K562 (cell line): ENCODE data around the gene SNRPB. TPM values are rescaled to one million over a fixed set of nuclear protein-coding genes. Genes with fewer than 3 reads are reported as not detected.

Experiments
- ATAC-seq: fragments of 200-7000 bp; cut with Tn5 transposase; 3 replicates; pipeline ENCODE4 v1.9.1; 2020; ENCODE audit warnings: moderate library complexity
- BruUV-seq: library from RNA; stranded (reverse); fragments of 400-500 nt; replicated peaks from 2 replicates; lab custom pipeline; 2021; lab: Mats Ljungman, UMichigan
- CTCF ChIA-PET: fragments of 300-600 bp; formaldehyde crosslinking; extraction: SDS; loops from one replicate; lab custom pipeline; 2021; ENCODE audit warnings: low intra/inter-chr PET ratio; lab: Yijun Ruan, JAX
- POLR2A ChIA-PET: fragments of 300-600, 350-650 bp; sonication (Branson Sonifier 250); formaldehyde crosslinking; extraction: SDS; loops from one replicate; lab custom pipeline; 2021; ENCODE audit warnings: antibody characterized with exemption, inconsistent platforms; lab: Yijun Ruan, JAX
- DNase-seq, 4 experiments: peaks; one replicate each; pipeline versions ENCODE4 v3.0.0 to v3.0.0-alpha.2; 2011 to 2018; ENCODE audit warnings: low spot score in 3 of 4, mixed read lengths in 3 of 4; ENCODE audit errors: extremely low read depth in 1 of 4
- FAIRE-seq: peaks from 2 replicates; lab custom pipeline; 2011; peaks lifted over from hg19 to GRCh38; lab: Jason Lieb, UNC
- H2AFZ ChIP-seq: 2 replicates; pipeline ENCODE4 v1.6.0; 2011; ENCODE audit warnings: low read depth, low read length, control low read depth, inconsistent platforms
- H3K27ac ChIP-seq: fragments of 200-600 bp; 3 replicates; pipeline ENCODE4 v1.8.0; 2011; ENCODE audit warnings: low read depth, mild to moderate bottlenecking, control low read depth, inconsistent platforms, low read length, moderate library complexity, mixed read lengths; ENCODE audit errors: extremely low read depth
- H3K27me3 ChIP-seq, 2 experiments: fragments of 300-600 bp in 1 of 2; 2 replicates in 1 of 2; 3 replicates in 1 of 2; pipeline versions ENCODE4 v1.6.0 to v1.8.0; 2011; ENCODE audit warnings: inconsistent platforms in 2 of 2, low read length in 2 of 2, mild to moderate bottlenecking in 1 of 2, mixed read lengths in 1 of 2, moderate library complexity in 1 of 2; ENCODE audit not compliant: control insufficient read depth in 2 of 2, insufficient read depth in 2 of 2
- H3K36me3 ChIP-seq: fragments of 300-600 bp; 3 replicates; pipeline ENCODE4 v1.8.0; 2011; ENCODE audit warnings: mild to moderate bottlenecking, low read length, inconsistent platforms; ENCODE audit not compliant: control insufficient read depth, insufficient read depth
- H3K4me1 ChIP-seq, 2 experiments: fragments of 200-600 bp in 1 of 2; replicated peaks in 1 of 2; 2 replicates in 1 of 2; 3 replicates in 1 of 2; pipeline versions ENCODE4 v1.5.1 to v1.8.0; 2011; ENCODE audit warnings: inconsistent platforms in 2 of 2, low read length in 2 of 2, mild to moderate bottlenecking in 1 of 2, mixed read lengths in 1 of 2, moderate library complexity in 1 of 2; ENCODE audit not compliant: control insufficient read depth in 2 of 2, insufficient read depth in 2 of 2
- H3K4me2 ChIP-seq: 2 replicates; pipeline ENCODE4 v1.6.1; 2011; ENCODE audit warnings: low read length, control low read depth, inconsistent platforms, mixed read lengths; ENCODE audit not compliant: insufficient read depth
- H3K4me3 ChIP-seq: fragments of 200-600 bp; sonication (generic), shearing (Covaris generic); 2 replicates; pipeline ENCODE4 v1.5.1; 2016; ENCODE audit warnings: control low read depth, inconsistent platforms
- H3K79me2 ChIP-seq: fragments of 200-600 bp; 3 replicates; pipeline ENCODE4 v1.8.0; 2011; ENCODE audit warnings: low read length, inconsistent platforms; ENCODE audit not compliant: control insufficient read depth, insufficient read depth
- H3K9ac ChIP-seq, 2 experiments: 2 replicates each; pipeline versions ENCODE4 v1.6.0 to v1.6.1; 2011; ENCODE audit warnings: low read depth in 2 of 2, low read length in 2 of 2, control low read depth in 1 of 2, inconsistent platforms in 1 of 2, mild to moderate bottlenecking in 1 of 2, mixed read lengths in 1 of 2; ENCODE audit not compliant: insufficient read depth in 1 of 2
- H3K9me1 ChIP-seq: one replicate; pipeline ENCODE4 v1.6.0; 2011; ENCODE audit warnings: inconsistent platforms, mild to moderate bottlenecking, low read length, moderate library complexity; ENCODE audit not compliant: control insufficient read depth, insufficient read depth
- H3K9me3 ChIP-seq: replicated peaks from 2 replicates; pipeline ENCODE4 v1.5.1; 2011; ENCODE audit warnings: low read depth, low read length, inconsistent platforms; ENCODE audit not compliant: control insufficient read depth, insufficient read depth
- H4K20me1 ChIP-seq: replicated peaks from 2 replicates; pipeline ENCODE4 v1.6.1; 2011; ENCODE audit warnings: low read length, inconsistent platforms, mixed read lengths; ENCODE audit not compliant: control insufficient read depth, insufficient read depth
- CCNT2 ChIP-seq: IDR thresholded peaks from 2 replicates; pipeline ENCODE4 v1.6.1; 2011; ENCODE audit warnings: borderline replicate concordance, low read depth, mild to moderate bottlenecking, moderate library complexity, mixed read lengths, low read length; ENCODE audit not compliant: insufficient read length; ENCODE audit errors: extremely low read depth
- HOMEZ ChIP-seq: fragments of 250-450 bp; sonication (Bioruptor Pico); IDR thresholded peaks from 2 replicates; pipeline ENCODE4 v1.4.0; 2020; ENCODE audit warnings: mild to moderate bottlenecking, moderate library complexity
- KLF16 ChIP-seq: IDR thresholded peaks from 2 replicates; pipeline ENCODE4 v1.6.1; 2016; ENCODE audit warnings: antibody characterized with exemption
- PML ChIP-seq: IDR thresholded peaks from 2 replicates; pipeline ENCODE4 v1.6.1; 2012; ENCODE audit warnings: low read length, inconsistent platforms
- POLR2AphosphoS5 ChIP-seq: IDR thresholded peaks from 2 replicates; pipeline ENCODE4 v1.6.1; 2011; ENCODE audit warnings: mild to moderate bottlenecking, low read depth, low read length, moderate library complexity; ENCODE audit not compliant: control insufficient read depth, insufficient read depth
- RBFOX2 ChIP-seq: fragments of 200-400 bp; formaldehyde crosslinking; IDR thresholded peaks from 2 replicates; pipeline ENCODE4 v1.6.1; 2017; ENCODE audit warnings: low read depth, mild to moderate bottlenecking, low read length, moderate library complexity
- whole genome bisulfite sequencing: fragments of 100-300 bp; shearing (Covaris generic); methylation state at CpG from one replicate; pipeline ENCODE4 v1.1.6; 2016; ENCODE audit warnings: low coverage, mixed read lengths; ENCODE audit not compliant: insufficient coverage; ENCODE audit errors: missing lambda C conversion rate; 5-methylcytosine and 5-hydroxymethylcytosine counted together
- in situ Hi-C: fragments of 300-500 bp; cut with MboI; formaldehyde crosslinking; loops from 4 replicates; pipeline ENCODE4 v1.15.0; 2018; ENCODE audit warnings: inconsistent platforms, mixed read lengths
- intact Hi-C: fragments of 100-400 bp; cut with micrococcal nuclease; formaldehyde crosslinking; loops from 2 replicates; pipeline ENCODE4 v1.14.2; 2022
- polyA plus RNA-seq, 8 experiments: library from polyadenylated mRNA; depleted of rRNA in 4 of 8; stranded (reverse) in 5 of 8; unstranded in 3 of 8; fragments of >200 nt; fragmentation: Nextera tagmentation in 2 of 8; fragmentation: Illumina TruSeq in 1 of 8; extraction: Ambion mirVana in 2 of 8; extraction: Trizol in 1 of 8; gene quantifications; 2 replicates each; pipeline versions ENCODE4 v1.2.1 to v1.2.3, GENCODE V29; 2011 to 2014; ENCODE audit warnings: inconsistent platforms in 1 of 8, missing spikeins in 1 of 8
- total RNA-seq, 7 experiments: library from RNA; depleted of rRNA in 6 of 7; stranded (reverse); fragments of >200 nt in 6 of 7; fragmentation: Illumina TruSeq in 2 of 7; extraction: Trizol in 2 of 7; gene quantifications; 2 replicates each; pipeline versions ENCODE4 v1.2.1 to v1.2.3, GENCODE V29; 2011 to 2021; ENCODE audit warnings: low replicate concordance in 1 of 7

The SNRPB gene
- total and polyA plus RNA-seq, 9 of the 15 experiments (the other 6 are each of a cell fraction or from before 2014, with no cell fraction given), result 13.1 to 615 (median 266) TPM

GRCh38 chr20:2462484-2462883, 8.1 kb downstream of the SNRPB start:
- in situ Hi-C loops, result loop anchor here (10.0 kb wide), 1 partner anchor 182 kb away; no protein-coding TSS in a partner anchor
- no peaks in the 10 kb centered on the region for H3K27me3 ChIP-seq
- H3K4me1 ChIP-seq, result no peaks in the 10 kb centered on the region; a peak in 2 of 5 replicates
- ChIA-PET CTCF (no interaction called here), POLR2A (interaction anchor here (0.7 kb wide), 1 partner anchor 206 kb away, joined by 3 read pairs; no protein-coding TSS in a partner anchor)
- H3K4me3 ChIP-seq, result no peak overlapping the region
- DNase-seq (no peak), FAIRE-seq (no peak), ATAC-seq (no peak)
- H2AFZ ChIP-seq, result no peak overlapping the region
- H4K20me1 ChIP-seq, result peaks cover 12% of the 10 kb centered on the region
- no peaks in the 10 kb centered on the region for H3K9me3 ChIP-seq
- TF ChIP-seq KLF16 (no peak), RBFOX2 (0 out of 2 replicates have a peak, but pooled peaks have one; percentile 24), POLR2AphosphoS5 (0 out of 2 replicates have a peak, but pooled peaks have one; percentile 25)
- H3K27ac ChIP-seq, result no peak overlapping the region
- peaks cover 78% of the 10 kb centered on the region for H3K36me3 ChIP-seq
- no peak overlapping the region for H3K9ac ChIP-seq
- BruUV-seq, result no TSS peak
- no peak overlapping the region for H3K4me2 ChIP-seq
- intact Hi-C loops, result no loop called here
- H3K79me2 ChIP-seq, result peaks cover 21% of the 10 kb centered on the region
- WGBS, result no CpG with 5 or more reads among the region's 3 CpGs
- H3K9me1 ChIP-seq, result peaks cover 5% of the 10 kb centered on the region

DNA sequence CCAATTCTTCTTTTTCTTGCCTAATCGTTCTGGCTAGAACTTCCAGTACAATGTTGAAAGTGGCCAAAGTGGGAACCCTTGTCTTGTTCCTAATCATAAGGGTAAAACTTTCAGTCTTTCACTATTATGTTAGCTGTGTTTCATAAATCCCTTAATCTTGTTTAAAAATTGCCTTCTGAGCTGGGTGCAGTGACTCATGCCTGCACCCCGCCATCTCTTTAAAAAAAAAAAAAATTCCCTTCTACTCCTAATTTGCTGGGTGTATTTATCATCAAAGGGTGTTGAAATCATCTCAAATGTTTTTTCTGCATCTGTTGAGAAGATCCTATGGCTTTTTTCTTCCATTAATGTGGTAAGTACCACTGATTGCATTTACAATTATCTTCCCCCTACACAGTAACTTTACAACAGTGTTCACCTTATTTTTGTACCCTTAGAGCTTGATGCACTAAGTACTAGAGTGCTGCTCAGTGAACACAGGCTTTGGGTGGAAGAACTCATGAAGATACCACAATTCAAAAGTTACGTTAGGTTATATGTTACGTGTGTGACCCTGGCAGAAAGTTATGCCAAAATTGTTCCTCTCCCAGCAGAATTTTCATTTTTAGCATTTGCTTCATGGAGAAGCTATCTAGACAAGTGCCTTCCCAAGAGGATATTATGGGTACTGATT, 9.7 kb downstream of the SNRPB start:
- no peaks in the 10 kb centered on the region for H3K9me3 ChIP-seq
- CTCF ChIA-PET, result no interaction called here
- no TSS peak for BruUV-seq
- no peak overlapping the region for H3K9ac ChIP-seq
- no peak overlapping the region for H3K27ac ChIP-seq
- FAIRE-seq, result no peak
- no peak overlapping the region for H2AFZ ChIP-seq
- POLR2A ChIA-PET, result interaction anchor here (1.1 to 1.8 kb wide), 3 partner anchors 9 to 203 kb away, joined by 3 to 23 read pairs (median 5); partner anchors contain the start of genes IDH3B, NOP56 and SNRPB
- peaks cover 5% of the 10 kb centered on the region; the same call in 2 of the 3 replicates for H3K79me2 ChIP-seq
- in situ Hi-C loops, result loop anchor here (10.0 kb wide), 1 partner anchor 184 kb away; no protein-coding TSS in a partner anchor
- H3K4me3 ChIP-seq, result no peak overlapping the region
- H3K4me1 ChIP-seq, result no peaks in the 10 kb centered on the region
- H4K20me1 ChIP-seq, result peaks cover 3% of the 10 kb centered on the region; the same call in 1 of the 2 replicates
- no peak; the same call in 2 of the 3 replicates for ATAC-seq
- no peak for DNase-seq
- intact Hi-C loops, result no loop called here
- peaks cover 62% of the 10 kb centered on the region for H3K36me3 ChIP-seq
- WGBS, result 85% methylated on average over 4 of the region's 4 CpGs
- H3K4me2 ChIP-seq, result no peak overlapping the region
- TF ChIP-seq CCNT2 (no peak), HOMEZ (CRISPR knock-in tag) (no peak), PML (peak; percentile 19; the same call in 1 of the 2 replicates)
- no peaks in the 10 kb centered on the region for H3K27me3 ChIP-seq
- H3K9me1 ChIP-seq, result peaks cover 5% of the 10 kb centered on the region
